NCI-H526 treated with DMSO at 0.1 percent for 48 hours (cell line): ENCODE data around the gene UMAD1.

ENCODE experiments used
- DNase-seq: peaks from one replicate; lab custom pipeline; 2025; lab: John Stamatoyannopoulos, UW

Gene UMAD1

GRCh38 chr7:7764520-7765396 is 124.2 kb downstream of the UMAD1 start:
- no peak for DNase-seq

GRCh38 chr7:7765422-7765821 is 124.9 kb downstream of the UMAD1 start:
- no peak for DNase-seq

- DNase-seq = no peak
Observed at GRCh38 chr7:7766671-7767070, 126.1 kb downstream of the UMAD1 start.

- DNase-seq = no peak
Observed at GRCh38 chr7:7768977-7769709, 128.6 kb downstream of the UMAD1 start.

GRCh38 chr7:7769710-7770627 is 129.4 kb downstream of the UMAD1 start:
- no peak for DNase-seq

- DNase-seq = no peak
Observed at GRCh38 chr7:7771452-7771851, 130.9 kb downstream of the UMAD1 start.

GRCh38 chr7:7772397-7772821 is 131.9 kb downstream of the UMAD1 start:
- peak; percentile 42 for DNase-seq

- DNase-seq = no peak
Observed at GRCh38 chr7:7773334-7774309, 133.1 kb downstream of the UMAD1 start.

GRCh38 chr7:7779888-7780287 is 139.3 kb downstream of the UMAD1 start:
- no peak for DNase-seq

GRCh38 chr7:7783001-7783400 is 142.4 kb downstream of the UMAD1 start:
- no peak for DNase-seq

- no peak for DNase-seq
Observed at GRCh38 chr7:7785344-7785973, 144.9 kb downstream of the UMAD1 start.

GRCh38 chr7:7786595-7786994 is 146.0 kb downstream of the UMAD1 start:
- DNase-seq = no peak

GRCh38 chr7:7789551-7789988 is 149.0 kb downstream of the UMAD1 start:
- DNase-seq = no peak

- no peak for DNase-seq
Observed at GRCh38 chr7:7790041-7790741, 149.6 kb downstream of the UMAD1 start.

- no peak for DNase-seq
Observed at GRCh38 chr7:7791523-7791922, 151.0 kb downstream of the UMAD1 start.

- no peak for DNase-seq
Observed at GRCh38 chr7:7792056-7792455, 151.5 kb downstream of the UMAD1 start.

GRCh38 chr7:7793249-7793648 is 152.7 kb downstream of the UMAD1 start:
- DNase-seq = no peak

- DNase-seq = no peak
Observed at GRCh38 chr7:7793921-7794320, 153.4 kb downstream of the UMAD1 start.

- no peak for DNase-seq
Observed at GRCh38 chr7:7795203-7795602, 154.7 kb downstream of the UMAD1 start.

- DNase-seq = no peak
Observed at GRCh38 chr7:7795630-7796121, 155.1 kb downstream of the UMAD1 start.
